B cell (primary cell): ENCODE data around the gene NDFIP1. TPM values are rescaled to one million over a fixed set of nuclear protein-coding genes. Genes with fewer than 3 reads are reported as not detected.

Experiments
- ATAC-seq: fragments of 200-7000 bp; cut with Tn5 transposase; one replicate; pipeline ENCODE4 v1.10.0; 2021; ENCODE audit warnings: low read depth, mild to moderate bottlenecking, moderate number of reproducible peaks, moderate library complexity
- CTCF ChIA-PET: fragments of 350-600 bp; sonication (Branson Sonifier 250); formaldehyde crosslinking; loops from one replicate; lab custom pipeline; 2021; ENCODE audit warnings: antibody characterized with exemption, inconsistent platforms; lab: Charles Lee
- POLR2A ChIA-PET: fragments of 350-600 bp; sonication (Branson Sonifier 250); formaldehyde crosslinking; loops from one replicate; lab custom pipeline; 2021; ENCODE audit warnings: antibody characterized with exemption; lab: Charles Lee
- DNase-seq: peaks from one replicate; pipeline ENCODE4 v3.0.0; 2013
- H2AFZ ChIP-seq: 2 replicates; pipeline ENCODE4 v1.6.1; 2012; ENCODE audit warnings: mild to moderate bottlenecking, low read depth, low read length; ENCODE audit not compliant: insufficient read depth, poor library complexity, severe bottlenecking
- H3K27ac ChIP-seq, 2 donors: 1 replicate in 1 of 2; 2 replicates in 1 of 2; pipeline ENCODE4 v1.5.1; 2012 to 2013; ENCODE audit warnings: low read length in 2 of 2, mild to moderate bottlenecking in 2 of 2, moderate library complexity in 1 of 2
- H3K27me3 ChIP-seq, 4 experiments: fragments of 200-600 bp in 1 of 4; sonication (generic) in 1 of 4; replicated peaks in 1 of 4; 1 replicate in 2 of 4; 2 replicates in 2 of 4; pipeline versions ENCODE4 v1.6.1 to v1.7.0; 2013 to 2016; ENCODE audit warnings: low read length in 3 of 4, mild to moderate bottlenecking in 2 of 4, mixed read lengths in 1 of 4, moderate library complexity in 1 of 4; ENCODE audit not compliant: insufficient read depth in 4 of 4, control insufficient read depth in 3 of 4; ENCODE audit errors: control extremely low read depth in 1 of 4
- H3K36me3 ChIP-seq, 2 experiments: replicated peaks in 1 of 2; 1 replicate in 1 of 2; 2 replicates in 1 of 2; pipeline versions ENCODE4 v1.6.1 to v1.7.1; 2013; ENCODE audit warnings: low read length in 1 of 2; ENCODE audit not compliant: insufficient read depth in 2 of 2, control insufficient read depth in 1 of 2; ENCODE audit errors: control extremely low read depth in 1 of 2, extremely low read depth in 1 of 2
- H3K4me1 ChIP-seq, 2 donors: fragments of 200-600 bp in 1 of 2; sonication (generic) in 1 of 2; 1 replicate in 1 of 2; 2 replicates in 1 of 2; pipeline versions ENCODE4 v1.5.1 to v1.6.1; 2013 to 2017; ENCODE audit warnings: low read length in 2 of 2; ENCODE audit not compliant: control insufficient read depth in 2 of 2, insufficient read depth in 2 of 2
- H3K4me2 ChIP-seq: replicated peaks from 2 replicates; pipeline ENCODE3; 2012; ENCODE audit warnings: mild to moderate bottlenecking, low read depth, low read length; ENCODE audit not compliant: poor library complexity, severe bottlenecking
- H3K4me3 ChIP-seq, 5 experiments: fragments of 200-600 bp in 1 of 5; sonication (generic) in 1 of 5; 1 replicate in 3 of 5; 2 replicates in 2 of 5; pipeline versions ENCODE4 v1.5.1 to v1.7.0; 2011 to 2016; ENCODE audit warnings: low read length in 4 of 5, mild to moderate bottlenecking in 4 of 5, low read depth in 2 of 5, control low read depth in 1 of 5, moderate library complexity in 1 of 5; ENCODE audit not compliant: insufficient read depth in 1 of 5; ENCODE audit errors: control extremely low read depth in 1 of 5, extremely low read depth in 1 of 5
- H3K79me2 ChIP-seq: fragments of 200-600 bp; sonication (generic); one replicate; pipeline ENCODE4 v1.6.0; 2016; ENCODE audit warnings: low read length; ENCODE audit not compliant: control insufficient read depth, insufficient read depth
- H3K9ac ChIP-seq: fragments of 200-600 bp; sonication (generic); 2 replicates; pipeline ENCODE4 v1.6.1; 2017; ENCODE audit warnings: mild to moderate bottlenecking, low read length, moderate library complexity
- H3K9me3 ChIP-seq, 3 donors: one replicate each; pipeline versions ENCODE4 v1.6.1 to v1.7.1; 2013; ENCODE audit warnings: low read length in 2 of 3; ENCODE audit not compliant: control insufficient read depth in 2 of 3, insufficient read depth in 1 of 3; ENCODE audit errors: control extremely low read depth in 1 of 3
- H4K20me1 ChIP-seq: 2 replicates; pipeline ENCODE4 v1.6.0; 2012; ENCODE audit warnings: mild to moderate bottlenecking, low read length; ENCODE audit not compliant: insufficient read depth, control insufficient read depth, poor library complexity, severe bottlenecking
- H3K27ac Mint-ChIP-seq: one replicate; pipeline ENCODE4 v1.8.0; 2021; ENCODE audit warnings: mixed read lengths
- H3K27me3 Mint-ChIP-seq: one replicate; pipeline ENCODE4 v1.8.0; 2021; ENCODE audit warnings: mixed read lengths
- H3K4me1 Mint-ChIP-seq: one replicate; pipeline ENCODE4 v1.8.0; 2021; ENCODE audit warnings: mixed read lengths
- H3K4me3 Mint-ChIP-seq: one replicate; pipeline ENCODE4 v1.8.0; 2021; ENCODE audit warnings: mixed read lengths
- H3K9me3 Mint-ChIP-seq: one replicate; pipeline ENCODE4 v1.8.0; 2022; ENCODE audit warnings: mixed read lengths; ENCODE audit not compliant: insufficient read depth
- CTCF ChIP-seq: fragments of 200-600 bp; IDR thresholded peaks from one replicate; pipeline ENCODE4 v1.8.0; 2022; ENCODE audit warnings: antibody characterized with exemption, mild to moderate bottlenecking
- EZH2 ChIP-seq: IDR thresholded peaks from 2 replicates; pipeline ENCODE4 v1.6.1; 2012; ENCODE audit warnings: borderline replicate concordance, low read depth, mild to moderate bottlenecking, moderate library complexity, low read length; ENCODE audit not compliant: insufficient read depth, poor library complexity, severe bottlenecking
- WGBS: methylation state at CpG from one replicate; pipeline ENCODE4 v1.1.5; 2013; ENCODE audit warnings: missing lambda C conversion rate; ENCODE audit not compliant: insufficient coverage; 5-methylcytosine and 5-hydroxymethylcytosine counted together
- intact Hi-C: fragments of 100-400 bp; cut with micrococcal nuclease; formaldehyde crosslinking; loops from one replicate; pipeline ENCODE4 v1.10.0; 2022
- polyA plus RNA-seq: library from polyadenylated mRNA; depleted of rRNA; stranded (reverse); fragments of >200 nt; gene quantifications from 2 replicates; pipeline ENCODE4 v1.2.3, GENCODE V29; 2012
- total RNA-seq, 2 donors: library from RNA; stranded (reverse); fragments of 120-200 nt in 1 of 2; gene quantifications; 1 replicate in 1 of 2; 2 replicates in 1 of 2; pipeline versions ENCODE4 v1.2.3 to v1.2.4, GENCODE V29; 2013 to 2022

NDFIP1 gene
- total and polyA plus RNA-seq, 2 donors (not counting 1 experiment from before 2014, with no cell fraction given) = 10.6 to 34.6 TPM

- Histone ChIP-seq H3K9me3 (no peaks in the 10 kb centered on the region), H3K27ac (no peak overlapping the region), H4K20me1 (no peaks in the 10 kb centered on the region), H3K79me2 (no peaks in the 10 kb centered on the region), H3K36me3 (no peaks in the 10 kb centered on the region), H3K9ac (no peak overlapping the region), H3K4me2 (no peak overlapping the region), H3K4me1 (no peaks in the 10 kb centered on the region), H2AFZ (no peak overlapping the region), H3K4me3 (no peak overlapping the region), H3K27me3 (peaks cover 0 to 5% (median 0%) of the 10 kb centered on the region in 4 experiments)
- no peak for ATAC-seq
- ChIA-PET CTCF (interaction anchor here (0.6 kb wide), 1 partner anchor 531 kb away, joined by 3 read pairs; no protein-coding TSS in a partner anchor), POLR2A (no interaction called here)
- H3K27ac Mint-ChIP-seq = no peak overlapping the region
- no CpG with 5 or more reads among the region's 6 CpGs for WGBS
- no peaks in the 10 kb centered on the region for H3K4me1 Mint-ChIP-seq
- H3K27me3 Mint-ChIP-seq = peaks cover 11% of the 10 kb centered on the region
- TF ChIP-seq EZH2 (no peak), CTCF (no peak)
- no peak for DNase-seq
- no peak overlapping the region for H3K4me3 Mint-ChIP-seq
- no peaks in the 10 kb centered on the region for H3K9me3 Mint-ChIP-seq
- intact Hi-C loops = no loop called here
These were observed 58.9 kb downstream of the NDFIP1 start for GRCh38 chr5:142167458-142167857.

GRCh38 chr5:142168365-142168764 is 59.8 kb downstream of the NDFIP1 start:
- Histone ChIP-seq H3K9ac (no peak overlapping the region), H3K4me3 (no peak overlapping the region), H3K4me1 (no peaks in the 10 kb centered on the region), H4K20me1 (no peaks in the 10 kb centered on the region), H3K36me3 (no peaks in the 10 kb centered on the region), H3K79me2 (no peaks in the 10 kb centered on the region), H3K27ac (no peak overlapping the region), H3K27me3 (peaks cover 0 to 5% (median 0%) of the 10 kb centered on the region in 4 experiments), H3K4me2 (no peak overlapping the region), H3K9me3 (no peaks in the 10 kb centered on the region), H2AFZ (no peak overlapping the region)
- CTCF ChIA-PET = no interaction called here
- Mint-ChIP-seq H3K4me3 (no peak overlapping the region), H3K27ac (no peak overlapping the region), H3K9me3 (no peaks in the 10 kb centered on the region), H3K4me1 (no peaks in the 10 kb centered on the region), H3K27me3 (peaks cover 11% of the 10 kb centered on the region)
- no CpG with 5 or more reads among the region's 3 CpGs for WGBS
- intact Hi-C loops = no loop called here
- ATAC-seq = no peak
- no peak for TF ChIP-seq CTCF
- no peak for TF ChIP-seq EZH2
- no peak for DNase-seq
- POLR2A ChIA-PET = no interaction called here
